H1 (cell line): ENCODE measurements around the gene UBQLN3. TPM values are rescaled to one million over a fixed set of nuclear protein-coding genes. Genes with fewer than 3 reads are reported as not detected.

ENCODE experiments used
- CTCF ChIA-PET: fragments of 300-600 bp; sonication (Branson Sonifier 250); formaldehyde crosslinking; loops from one replicate; lab custom pipeline; 2021; ENCODE audit not compliant: partially characterized antibody; lab: Charles Lee
- POLR2A ChIA-PET: fragments of 300-600 bp; sonication (Branson Sonifier 250); formaldehyde crosslinking; loops from one replicate; lab custom pipeline; 2021; ENCODE audit warnings: inconsistent platforms; ENCODE audit not compliant: partially characterized antibody; lab: Charles Lee
- DNase-seq, 2 experiments: peaks; one replicate each; pipeline versions ENCODE4 v3.0.0 to v3.0.0-alpha.2; 2010 to 2022; ENCODE audit warnings: low spot score in 2 of 2, low read depth in 1 of 2, mixed read lengths in 1 of 2
- FAIRE-seq: peaks from 2 replicates; lab custom pipeline; 2011; peaks lifted over from hg19 to GRCh38; lab: Jason Lieb, UNC
- H2AFZ ChIP-seq: 2 replicates; pipeline ENCODE4 v1.8.1; 2012; ENCODE audit warnings: low read length, inconsistent platforms
- H2AK5ac ChIP-seq: 2 replicates; pipeline ENCODE4 v1.6.1; 2013; ENCODE audit warnings: low read depth, low read length
- H2BK120ac ChIP-seq: replicated peaks from 2 replicates; pipeline ENCODE3; 2013; ENCODE audit warnings: low read depth, low read length, inconsistent platforms
- H2BK12ac ChIP-seq: 2 replicates; pipeline ENCODE4 v1.6.1; 2013; ENCODE audit warnings: low read depth, low read length
- H2BK15ac ChIP-seq: 2 replicates; pipeline ENCODE4 v1.6.1; 2013; ENCODE audit warnings: low read length
- H2BK20ac ChIP-seq: 2 replicates; pipeline ENCODE4 v1.6.1; 2013; ENCODE audit warnings: low read length
- H2BK5ac ChIP-seq: 2 replicates; pipeline ENCODE4 v1.6.1; 2013; ENCODE audit warnings: low read depth, low read length
- H3K14ac ChIP-seq: 2 replicates; pipeline ENCODE4 v1.6.1; 2013; ENCODE audit warnings: inconsistent platforms; ENCODE audit not compliant: insufficient read length
- H3K18ac ChIP-seq: 2 replicates; pipeline ENCODE4 v1.6.1; 2013; ENCODE audit warnings: low read length; ENCODE audit errors: extremely low read depth
- H3K23ac ChIP-seq: 2 replicates; pipeline ENCODE4 v1.6.1; 2013; ENCODE audit warnings: inconsistent platforms; ENCODE audit not compliant: insufficient read length
- H3K23me2 ChIP-seq: 2 replicates; pipeline ENCODE4 v1.6.1; 2013; ENCODE audit warnings: low read depth, low read length
- H3K27ac ChIP-seq: 2 replicates; pipeline ENCODE4 v1.6.1; 2011; ENCODE audit warnings: low read depth, low read length, inconsistent platforms
- H3K27me3 ChIP-seq, 4 experiments: replicated peaks in 1 of 4; 1 replicate in 1 of 4; 2 replicates in 3 of 4; pipeline versions ENCODE4 v1.6.1 to v1.8.1; 2011 to 2013; ENCODE audit warnings: low read length in 3 of 4, mild to moderate bottlenecking in 3 of 4, inconsistent platforms in 2 of 4, mixed read lengths in 2 of 4, moderate library complexity in 1 of 4; ENCODE audit not compliant: control insufficient read depth in 3 of 4, insufficient read depth in 3 of 4; ENCODE audit errors: extremely low read depth in 1 of 4
- H3K36me3 ChIP-seq, 4 experiments: 2 replicates each; pipeline versions ENCODE4 v1.6.1 to v1.8.1; 2011 to 2013; ENCODE audit warnings: mild to moderate bottlenecking in 4 of 4, low read length in 3 of 4, moderate library complexity in 2 of 4, control low read depth in 1 of 4, inconsistent platforms in 1 of 4; ENCODE audit not compliant: insufficient read depth in 4 of 4, control insufficient read depth in 2 of 4
- H3K4ac ChIP-seq: replicated peaks from 2 replicates; pipeline ENCODE3; 2013; ENCODE audit warnings: low read length, low read depth, mixed read lengths, inconsistent platforms; ENCODE audit not compliant: insufficient read length
- H3K4me1 ChIP-seq, 4 experiments: replicated peaks in 1 of 4; 1 replicate in 1 of 4; 2 replicates in 3 of 4; pipeline versions ENCODE4 v1.6.1 to v1.8.1; 2011 to 2013; ENCODE audit warnings: low read length in 3 of 4, inconsistent platforms in 2 of 4, mixed read lengths in 1 of 4; ENCODE audit not compliant: insufficient read depth in 4 of 4, control insufficient read depth in 3 of 4
- H3K4me2 ChIP-seq, 2 experiments: 2 replicates each; pipeline versions ENCODE4 v1.6.1 to v1.8.1; 2011 to 2013; ENCODE audit warnings: low read depth in 2 of 2, low read length in 2 of 2, control low read depth in 1 of 2, inconsistent platforms in 1 of 2, mild to moderate bottlenecking in 1 of 2; ENCODE audit not compliant: insufficient read depth in 1 of 2
- H3K4me3 ChIP-seq, 4 experiments: fragments of 200-600, 300-600 bp in 1 of 4; sonication (generic), shearing (Covaris generic), sonication (Bioruptor Twin) in 1 of 4; 2 replicates each; pipeline versions ENCODE4 v1.5.1 to v1.8.1; 2011 to 2016; ENCODE audit warnings: low read length in 4 of 4, low read depth in 3 of 4, control low read depth in 2 of 4, inconsistent platforms in 2 of 4, mild to moderate bottlenecking in 2 of 4, mixed read lengths in 1 of 4, moderate library complexity in 1 of 4; ENCODE audit not compliant: insufficient read depth in 2 of 4; ENCODE audit errors: extremely low read depth in 1 of 4
- H3K56ac ChIP-seq: replicated peaks from 2 replicates; pipeline ENCODE3; 2013; ENCODE audit warnings: low read depth, mild to moderate bottlenecking, mixed read lengths, low read length, inconsistent platforms; ENCODE audit not compliant: insufficient read length
- H3K79me1 ChIP-seq: 2 replicates; pipeline ENCODE4 v1.6.1; 2013; ENCODE audit warnings: low read depth, low read length, control low read depth
- H3K79me2 ChIP-seq, 2 experiments: 2 replicates each; pipeline versions ENCODE4 v1.6.1 to v1.8.1; 2012 to 2013; ENCODE audit warnings: low read length in 2 of 2, mild to moderate bottlenecking in 2 of 2, inconsistent platforms in 1 of 2; ENCODE audit not compliant: insufficient read depth in 2 of 2, control insufficient read depth in 1 of 2
- H3K9ac ChIP-seq, 4 experiments: replicated peaks in 1 of 4; 1 replicate in 1 of 4; 2 replicates in 3 of 4; pipeline versions ENCODE4 v1.6.1 to v1.8.1; 2011 to 2013; ENCODE audit warnings: low read depth in 3 of 4, low read length in 3 of 4, control low read depth in 2 of 4, mild to moderate bottlenecking in 2 of 4, moderate library complexity in 2 of 4, inconsistent platforms in 1 of 4; ENCODE audit errors: extremely low read depth in 1 of 4
- H3K9me3 ChIP-seq, 2 experiments: 2 replicates each; pipeline versions ENCODE4 v1.6.1 to v1.8.1; 2012 to 2013; ENCODE audit warnings: mild to moderate bottlenecking in 2 of 2, moderate library complexity in 2 of 2, control low read depth in 1 of 2, inconsistent platforms in 1 of 2, low read depth in 1 of 2, low read length in 1 of 2, mixed read lengths in 1 of 2; ENCODE audit not compliant: insufficient read depth in 2 of 2
- H4K20me1 ChIP-seq, 2 experiments: replicated peaks in 1 of 2; 2 replicates each; pipeline versions ENCODE3 to v1.8.1; 2011 to 2013; ENCODE audit warnings: inconsistent platforms in 2 of 2, low read length in 2 of 2, mild to moderate bottlenecking in 1 of 2; ENCODE audit not compliant: insufficient read depth in 2 of 2, control insufficient read depth in 1 of 2
- H4K5ac ChIP-seq: 2 replicates; pipeline ENCODE4 v1.6.1; 2013; ENCODE audit warnings: low read length, low read depth, mixed read lengths, inconsistent platforms; ENCODE audit not compliant: insufficient read length
- H4K8ac ChIP-seq: 2 replicates; pipeline ENCODE4 v1.8.0; 2013; ENCODE audit warnings: mild to moderate bottlenecking, moderate library complexity, low read length, inconsistent platforms; ENCODE audit not compliant: insufficient read depth; ENCODE audit errors: extremely low read depth
- H4K91ac ChIP-seq: replicated peaks from 2 replicates; pipeline ENCODE3; 2013; ENCODE audit warnings: low read length, mixed read lengths, inconsistent platforms; ENCODE audit not compliant: insufficient read length
- BCL11A ChIP-seq, 2 experiments: IDR thresholded peaks; one replicate each; pipeline ENCODE4 v1.6.1; 2011; ENCODE audit warnings: low read depth in 2 of 2, low read length in 2 of 2, mild to moderate bottlenecking in 2 of 2
- CEBPB ChIP-seq: IDR thresholded peaks from 2 replicates; pipeline ENCODE4 v1.6.1; 2012; ENCODE audit warnings: low read depth, low read length
- CTCF ChIP-seq, 3 experiments: IDR thresholded peaks; 1 replicate in 2 of 3; 2 replicates in 1 of 3; pipeline versions ENCODE4 v1.5.1 to v1.6.1; 2011; ENCODE audit warnings: low read length in 3 of 3, mild to moderate bottlenecking in 3 of 3, inconsistent platforms in 2 of 3, low read depth in 1 of 3, moderate library complexity in 1 of 3; ENCODE audit not compliant: insufficient read depth in 1 of 3; ENCODE audit errors: control extremely low read depth in 1 of 3
- EZH2 ChIP-seq: fragments of 200-600 bp; sonication (generic); IDR thresholded peaks from 2 replicates; pipeline ENCODE4 v1.7.1; 2012; ENCODE audit warnings: low read depth, mild to moderate bottlenecking, moderate library complexity, low read length, inconsistent platforms; ENCODE audit not compliant: severe bottlenecking
- MAFK ChIP-seq: IDR thresholded peaks from 2 replicates; pipeline ENCODE4 v1.6.1; 2012; ENCODE audit warnings: low read depth, mild to moderate bottlenecking, improper control_type of control experiment, low read length
- MAX ChIP-seq: IDR thresholded peaks from 2 replicates; pipeline ENCODE4 v1.6.1; 2012; ENCODE audit warnings: inconsistent platforms
- POLR2AphosphoS5 ChIP-seq: IDR thresholded peaks from 2 replicates; pipeline ENCODE4 v1.6.1; 2011; ENCODE audit warnings: low read depth, low read length
- SAP30 ChIP-seq: fragments of 300-600 bp; sonication (generic); IDR thresholded peaks from 2 replicates; pipeline ENCODE4 v1.7.1; 2012; ENCODE audit warnings: low read length, moderate library complexity, mild to moderate bottlenecking, inconsistent platforms; ENCODE audit not compliant: insufficient read depth, insufficient replicate concordance
- SP2 ChIP-seq: IDR thresholded peaks from 2 replicates; pipeline ENCODE4 v1.6.1; 2012; ENCODE audit warnings: mild to moderate bottlenecking, low read length, inconsistent platforms
- SP4 ChIP-seq: IDR thresholded peaks from 2 replicates; pipeline ENCODE4 v1.6.1; 2012; ENCODE audit warnings: low read length, inconsistent platforms
- SUZ12 ChIP-seq: fragments of 200-600 bp; sonication (generic); IDR thresholded peaks from 2 replicates; pipeline ENCODE4 v1.6.1; 2012; ENCODE audit warnings: mild to moderate bottlenecking, inconsistent platforms, low read length, moderate library complexity, mixed read lengths
- ZNF274 ChIP-seq: IDR thresholded peaks from 2 replicates; pipeline ENCODE4 v1.7.0; 2012; ENCODE audit warnings: low read length, borderline replicate concordance; ENCODE audit errors: extremely low read depth
- WGBS, 2 experiments: shearing (Covaris generic) in 1 of 2; methylation state at CpG; one replicate each; pipeline versions ENCODE4 v1.1.6 to v1.1.7; 2013 to 2015; ENCODE audit warnings: low lambda C conversion rate in 2 of 2, mixed read lengths in 2 of 2, inconsistent platforms in 1 of 2, low coverage in 1 of 2, missing lambda C conversion rate in 1 of 2; ENCODE audit not compliant: insufficient replicate concordance in 2 of 2, insufficient coverage in 1 of 2, insufficient read length in 1 of 2; ENCODE audit errors: extremely low coverage in 1 of 2, missing lambda C conversion rate in 1 of 2; 5-methylcytosine and 5-hydroxymethylcytosine counted together
- polyA plus RNA-seq, 7 experiments: library from polyadenylated mRNA; depleted of rRNA in 3 of 7; stranded (reverse) in 5 of 7; unstranded in 2 of 7; fragments of >200 nt in 5 of 7; fragments of 200-250 nt in 2 of 7; gene quantifications; 1 replicate in 5 of 7; 2 replicates in 1 of 7; 4 replicates in 1 of 7; pipeline versions ENCODE4 v1.2.1 to v1.2.3, GENCODE V29; 2011 to 2013; ENCODE audit warnings: missing spikeins in 2 of 7, mixed read lengths in 2 of 7
- total RNA-seq: library from RNA; stranded (reverse); fragmentation: NEBNext Ultra II Directional; extraction: Animal tissue kit (Norgen Biotek cat#: 25700); gene quantifications from 2 replicates; pipeline ENCODE4 v1.2.1, GENCODE V29; 2021

UBQLN3 gene
- total and polyA plus RNA-seq, 2 of the 8 experiments (the other 6 are each of a cell fraction or from before 2014, with no cell fraction given) = not detected

GRCh38 chr11:5524756-5525155 lies 15.0 kb upstream of the UBQLN3 start:
- H3K18ac ChIP-seq = no peak overlapping the region
- FAIRE-seq = no peak
- no peaks in the 10 kb centered on the region for H3K79me1 ChIP-seq
- H2AK5ac ChIP-seq = no peak overlapping the region
- H3K4ac ChIP-seq = no peak overlapping the region
- H3K56ac ChIP-seq = no peak overlapping the region
- no peak overlapping the region for H3K23ac ChIP-seq
- no peaks in the 10 kb centered on the region for H3K9me3 ChIP-seq
- ChIA-PET POLR2A (no interaction called here), CTCF (no interaction called here)
- no peak overlapping the region for H3K4me2 ChIP-seq
- no peaks in the 10 kb centered on the region; a peak in 1 of 7 replicates for H3K27me3 ChIP-seq
- no peak overlapping the region for H3K9ac ChIP-seq
- H3K36me3 ChIP-seq = no peaks in the 10 kb centered on the region
- no peak overlapping the region for H2BK20ac ChIP-seq
- 73% methylated on average over 3 of the region's 3 CpGs; no CpG with 5 or more reads in 1 of the 2 experiments for WGBS, 2 experiments
- H4K20me1 ChIP-seq = no peaks in the 10 kb centered on the region
- H3K14ac ChIP-seq = no peak overlapping the region
- H3K23me2 ChIP-seq = no peaks in the 10 kb centered on the region
- no peak overlapping the region for H2BK15ac ChIP-seq
- H4K8ac ChIP-seq = no peak overlapping the region
- no peak overlapping the region for H4K91ac ChIP-seq
- H3K4me3 ChIP-seq = no peak overlapping the region
- no peak for DNase-seq
- no peak overlapping the region for H4K5ac ChIP-seq
- no peak overlapping the region for H2BK5ac ChIP-seq
- H2AFZ ChIP-seq = no peak overlapping the region
- H2BK120ac ChIP-seq = no peak overlapping the region
- H3K79me2 ChIP-seq = no peaks in the 10 kb centered on the region
- H3K4me1 ChIP-seq = peaks cover 0 to 3% (median 0%) of the 10 kb centered on the region in 4 experiments; a peak in 1 of 7 replicates
- H3K27ac ChIP-seq = no peak overlapping the region
- H2BK12ac ChIP-seq = no peak overlapping the region
- TF ChIP-seq MAFK (no peak), SUZ12 (no peak), CTCF (IDR thresholded peaks at IDR 0.05; ENCODE audit: control extremely low read depth in 1 of 3, insufficient read depth in 1 of 3, low read depth in 1 of 3, low read length in 3 of 3) (no peak), SAP30 (no peak), MAX (no peak), SP2 (no peak), BCL11A (IDR thresholded peaks at IDR 0.05; ENCODE audit: low read depth in 2 of 2, low read length in 2 of 2) (no peak), POLR2AphosphoS5 (no peak), CEBPB (no peak), SP4 (no peak), ZNF274 (no peak), EZH2 (no peak)
